ENCODE measurements around the gene ANKRD36. TPM values are rescaled to one million over a fixed set of nuclear protein-coding genes. Genes with fewer than 3 reads are reported as not detected.
"Not testable (repeated sequence)": the region's sequence is repeated elsewhere in the genome, so short reads cannot be mapped to it uniquely, and the experiment has no call there.

The ANKRD36 gene
- total and polyA plus RNA-seq, 9 donors: 4.6 to 49.4 (median 31.1) TPM

GRCh38 chr2:97202643-97203250 is 89.8 kb downstream of the ANKRD36 start:
- H3K36me3 ChIP-seq; intact Hi-C loops (cut with DNase I); DNase-seq; H3K4me1 ChIP-seq (ENCODE audit: insufficient read depth); H3K9me3 ChIP-seq; H3K4me3 ChIP-seq; H3K27me3 ChIP-seq; H3K27ac ChIP-seq: not testable (repeated sequence)
- 86 to 95% (median 93%) methylated on average over 5 of the region's 5 CpGs for WGBS, 3 donors

- TF ChIP-seq CTCF (IDR thresholded peaks at IDR 0.05): no peak
- TF ChIP-seq POLR2A (IDR thresholded peaks at IDR 0.05): no peak
- TF ChIP-seq EP300 (IDR thresholded peaks at IDR 0.05): no peak
- H3K9me3 ChIP-seq: no peaks in the 10 kb centered on the region
- no peak overlapping the region for H3K27ac ChIP-seq
- no peak for DNase-seq
- no peaks in the 10 kb centered on the region for H3K36me3 ChIP-seq
- no peaks in the 10 kb centered on the region for H3K27me3 ChIP-seq
- H3K4me3 ChIP-seq: no peak overlapping the region
- 86 to 92% (median 88%) methylated on average over 5 of the region's 5 CpGs for WGBS, 3 donors
- no peaks in the 10 kb centered on the region for H3K4me1 ChIP-seq (ENCODE audit: insufficient read depth)
- intact Hi-C loops (cut with DNase I): no loop called here
These were observed 97.4 kb downstream of the ANKRD36 start for GRCh38 chr2:97210325-97210724.

- H3K27ac ChIP-seq; DNase-seq; H3K9me3 ChIP-seq; intact Hi-C loops (cut with DNase I); H3K36me3 ChIP-seq; H3K4me1 ChIP-seq (ENCODE audit: insufficient read depth); H3K4me3 ChIP-seq; H3K27me3 ChIP-seq: not testable (repeated sequence)
- no CpG with 5 or more reads among the region's 2 CpGs for WGBS, 3 donors
These were observed 102.1 kb downstream of the ANKRD36 start for GRCh38 chr2:97215025-97215424.

GRCh38 chr2:97230848-97231585 is 118.1 kb downstream of the ANKRD36 start:
- H3K4me1 ChIP-seq (ENCODE audit: insufficient read depth); H3K27ac ChIP-seq; H3K36me3 ChIP-seq; H3K9me3 ChIP-seq; H3K4me3 ChIP-seq; H3K27me3 ChIP-seq; DNase-seq; intact Hi-C loops (cut with DNase I): not testable (repeated sequence)
- 95 to 99% (median 97%) methylated on average over 10 of the region's 10 CpGs for WGBS, 3 donors

GRCh38 chr2:97232981-97233380 is 120.0 kb downstream of the ANKRD36 start:
- H3K27me3 ChIP-seq; intact Hi-C loops (cut with DNase I); H3K4me1 ChIP-seq (ENCODE audit: insufficient read depth); H3K36me3 ChIP-seq; DNase-seq; H3K9me3 ChIP-seq; H3K27ac ChIP-seq; H3K4me3 ChIP-seq: not testable (repeated sequence)
- 94 to 100% (median 100%) methylated on average over 1 of the region's 1 CpG for WGBS, 3 donors

GRCh38 chr2:97233660-97234295 is 120.8 kb downstream of the ANKRD36 start:
- H3K9me3 ChIP-seq; H3K4me3 ChIP-seq; H3K27ac ChIP-seq; H3K4me1 ChIP-seq (ENCODE audit: insufficient read depth); intact Hi-C loops (cut with DNase I); DNase-seq; H3K36me3 ChIP-seq; H3K27me3 ChIP-seq: not testable (repeated sequence)
- no CpG with 5 or more reads among the region's 2 CpGs for WGBS, 3 donors

- H3K36me3 ChIP-seq; intact Hi-C loops (cut with DNase I); H3K27me3 ChIP-seq; H3K4me1 ChIP-seq (ENCODE audit: insufficient read depth); H3K9me3 ChIP-seq; DNase-seq; H3K27ac ChIP-seq; H3K4me3 ChIP-seq: not testable (repeated sequence)
- 82 to 100% (median 98%) methylated on average over 2 to 3 of the region's 4 CpGs for WGBS, 3 donors
These were observed 148.2 kb downstream of the ANKRD36 start for GRCh38 chr2:97261192-97261591.

GRCh38 chr2:97266449-97266848 is 153.5 kb downstream of the ANKRD36 start:
- H3K36me3 ChIP-seq; H3K27ac ChIP-seq; H3K27me3 ChIP-seq; H3K4me1 ChIP-seq (ENCODE audit: insufficient read depth); H3K9me3 ChIP-seq; H3K4me3 ChIP-seq; intact Hi-C loops (cut with DNase I): not testable (repeated sequence)
- WGBS, 3 donors: 98% methylated on average over 2 of the region's 6 CpGs; no CpG with 5 or more reads in 2 of the 3 donors
- peak in 1 of 5 donors; percentile 9 for DNase-seq
